Neural cell (in vitro differentiated cells): ENCODE results near the gene IL31RA. TPM values are rescaled to one million over a fixed set of nuclear protein-coding genes. Genes with fewer than 3 reads are reported as not detected.

Source experiments
- H2AFZ ChIP-seq: fragments of 200-600, 300-800 bp; sonication (generic), shearing (Covaris generic); 2 replicates; pipeline ENCODE4 v1.6.0; 2014; ENCODE audit warnings: low read depth, mild to moderate bottlenecking, antibody characterized with exemption, low read length, moderate library complexity
- H3F3A ChIP-seq: fragments of 200-600 bp; shearing (Covaris generic); 2 replicates; pipeline ENCODE4 v1.6.1; 2016; ENCODE audit warnings: mild to moderate bottlenecking, moderate library complexity, mixed read lengths, antibody characterized with exemption, low read length; ENCODE audit not compliant: insufficient read depth, poor library complexity, severe bottlenecking
- H3K27ac ChIP-seq: fragments of 200-600, 300-800 bp; sonication (generic), shearing (Covaris generic); 2 replicates; pipeline ENCODE4 v1.5.1; 2014; ENCODE audit warnings: mild to moderate bottlenecking, low read length, moderate library complexity
- H3K27me3 ChIP-seq: fragments of 300-800, 200-600 bp; sonication (generic), shearing (Covaris generic); 2 replicates; pipeline ENCODE4 v1.6.0; 2014; ENCODE audit warnings: mild to moderate bottlenecking, low read depth, low read length, moderate library complexity; ENCODE audit not compliant: insufficient read depth
- H3K36me3 ChIP-seq: fragments of 300-800, 200-600 bp; sonication (generic), shearing (Covaris generic); 2 replicates; pipeline ENCODE4 v1.5.1; 2014; ENCODE audit warnings: mild to moderate bottlenecking, antibody characterized with exemption, low read length, moderate library complexity; ENCODE audit not compliant: insufficient read depth
- H3K4me2 ChIP-seq: fragments of 300-800, 200-600 bp; sonication (generic), shearing (Covaris generic); 2 replicates; pipeline ENCODE4 v1.6.0; 2014; ENCODE audit warnings: mild to moderate bottlenecking, low read length
- H3K4me3 ChIP-seq: fragments of 300-800, 200-600 bp; sonication (generic), shearing (Covaris generic); 2 replicates; pipeline ENCODE4 v1.5.1; 2014; ENCODE audit warnings: mild to moderate bottlenecking, low read length, moderate library complexity
- H3K79me2 ChIP-seq: fragments of 200-600 bp; shearing (Covaris generic); replicated peaks from 2 replicates; pipeline ENCODE4 v1.6.0; 2014; ENCODE audit warnings: mild to moderate bottlenecking, low read length, moderate library complexity; ENCODE audit not compliant: insufficient read depth
- H3K9ac ChIP-seq: fragments of 300-800, 200-600 bp; sonication (generic), shearing (Covaris generic); 2 replicates; pipeline ENCODE4 v1.6.1; 2016; ENCODE audit warnings: mild to moderate bottlenecking, low read length, mixed read lengths
- H3K9me2 ChIP-seq: fragments of 200-600 bp; shearing (Covaris generic); 2 replicates; pipeline ENCODE4 v1.6.1; 2016; ENCODE audit warnings: mild to moderate bottlenecking, low read length, mixed read lengths; ENCODE audit not compliant: insufficient read depth
- H3K9me3 ChIP-seq: fragments of 200-600, 300-800 bp; sonication (generic), shearing (Covaris generic); 2 replicates; pipeline ENCODE4 v1.6.1; 2016; ENCODE audit warnings: mild to moderate bottlenecking, mixed run types, low read length, moderate library complexity, mixed read lengths
- H4K20me1 ChIP-seq: fragments of 200-600 bp; shearing (Covaris generic); 2 replicates; pipeline ENCODE4 v1.6.1; 2016; ENCODE audit warnings: mild to moderate bottlenecking, mixed run types; ENCODE audit not compliant: insufficient read depth
- EP300 ChIP-seq: fragments of 450-650 bp; conservative IDR thresholded peaks from 2 replicates; pipeline ENCODE4 v1.6.1; 2014; ENCODE audit warnings: antibody characterized with exemption, mild to moderate bottlenecking, moderate library complexity; ENCODE audit not compliant: poor library complexity, severe bottlenecking
- EZH2 ChIP-seq: fragments of 200-600, 300-800 bp; shearing (Covaris generic), sonication (generic); IDR thresholded peaks from 2 replicates; pipeline ENCODE4 v1.6.1; 2014; ENCODE audit warnings: antibody characterized with exemption, low read length, borderline replicate concordance, mild to moderate bottlenecking; ENCODE audit not compliant: insufficient read depth, poor library complexity, severe bottlenecking
- MXI1 ChIP-seq: fragments of 450-650 bp; conservative IDR thresholded peaks from 2 replicates; pipeline ENCODE4 v1.6.1; 2014; ENCODE audit warnings: antibody characterized with exemption, mild to moderate bottlenecking; ENCODE audit not compliant: poor library complexity, severe bottlenecking
- POLR2AphosphoS5 ChIP-seq: IDR thresholded peaks from 2 replicates; pipeline ENCODE4 v1.6.1; 2012
- RAD21 ChIP-seq: fragments of 450-650 bp; conservative IDR thresholded peaks from 2 replicates; pipeline ENCODE4 v1.6.1; 2014; ENCODE audit warnings: antibody characterized with exemption, mild to moderate bottlenecking, moderate library complexity
- SMC3 ChIP-seq: fragments of 450-650 bp; conservative IDR thresholded peaks from 2 replicates; pipeline ENCODE4 v1.6.1; 2014; ENCODE audit warnings: antibody characterized with exemption, mild to moderate bottlenecking, moderate library complexity; ENCODE audit not compliant: poor library complexity
- TAF1 ChIP-seq: IDR thresholded peaks from 2 replicates; pipeline ENCODE4 v1.6.1; 2012; ENCODE audit warnings: low read depth
- polyA plus RNA-seq: library from polyadenylated mRNA; depleted of rRNA; stranded (reverse); fragments of >200 nt; gene quantifications from 2 replicates; pipeline ENCODE4 v1.2.3, GENCODE V29; 2014
- TF ChIP-seq, protein P1 (sequence below): IDR thresholded peaks from 2 replicates; pipeline ENCODE4 v1.6.1; 2012; ENCODE audit warnings: borderline replicate concordance
- TF ChIP-seq, protein P2 (sequence below): fragments of 450-650 bp; IDR thresholded peaks from 2 replicates; pipeline ENCODE4 v1.5.1; 2014; ENCODE audit warnings: antibody characterized with exemption, mild to moderate bottlenecking, moderate library complexity; ENCODE audit not compliant: poor library complexity, severe bottlenecking

IL31RA gene
- polyA plus RNA-seq, 1 donor from 2014 or later: not detected

GRCh38 chr5:55868846-55869245 is 17.7 kb downstream of the IL31RA start:
- Histone ChIP-seq H3K9me2 (no peaks in the 10 kb centered on the region), H3K9ac (no peak overlapping the region), H3K27ac (no peak overlapping the region), H4K20me1 (no peaks in the 10 kb centered on the region), H3K79me2 (no peaks in the 10 kb centered on the region), H3K36me3 (no peaks in the 10 kb centered on the region), H3F3A (no peaks in the 10 kb centered on the region), H2AFZ (no peak overlapping the region), H3K4me3 (no peak overlapping the region), H3K27me3 (no peaks in the 10 kb centered on the region), H3K9me3 (no peaks in the 10 kb centered on the region), H3K4me2 (no peak overlapping the region)
- TF ChIP-seq RAD21 (no peak), TAF1 (no peak), POLR2AphosphoS5 (no peak), MXI1 (no peak), EZH2 (no peak), EP300 (no peak), SMC3 (no peak)
- TF ChIP-seq, protein P1, sequence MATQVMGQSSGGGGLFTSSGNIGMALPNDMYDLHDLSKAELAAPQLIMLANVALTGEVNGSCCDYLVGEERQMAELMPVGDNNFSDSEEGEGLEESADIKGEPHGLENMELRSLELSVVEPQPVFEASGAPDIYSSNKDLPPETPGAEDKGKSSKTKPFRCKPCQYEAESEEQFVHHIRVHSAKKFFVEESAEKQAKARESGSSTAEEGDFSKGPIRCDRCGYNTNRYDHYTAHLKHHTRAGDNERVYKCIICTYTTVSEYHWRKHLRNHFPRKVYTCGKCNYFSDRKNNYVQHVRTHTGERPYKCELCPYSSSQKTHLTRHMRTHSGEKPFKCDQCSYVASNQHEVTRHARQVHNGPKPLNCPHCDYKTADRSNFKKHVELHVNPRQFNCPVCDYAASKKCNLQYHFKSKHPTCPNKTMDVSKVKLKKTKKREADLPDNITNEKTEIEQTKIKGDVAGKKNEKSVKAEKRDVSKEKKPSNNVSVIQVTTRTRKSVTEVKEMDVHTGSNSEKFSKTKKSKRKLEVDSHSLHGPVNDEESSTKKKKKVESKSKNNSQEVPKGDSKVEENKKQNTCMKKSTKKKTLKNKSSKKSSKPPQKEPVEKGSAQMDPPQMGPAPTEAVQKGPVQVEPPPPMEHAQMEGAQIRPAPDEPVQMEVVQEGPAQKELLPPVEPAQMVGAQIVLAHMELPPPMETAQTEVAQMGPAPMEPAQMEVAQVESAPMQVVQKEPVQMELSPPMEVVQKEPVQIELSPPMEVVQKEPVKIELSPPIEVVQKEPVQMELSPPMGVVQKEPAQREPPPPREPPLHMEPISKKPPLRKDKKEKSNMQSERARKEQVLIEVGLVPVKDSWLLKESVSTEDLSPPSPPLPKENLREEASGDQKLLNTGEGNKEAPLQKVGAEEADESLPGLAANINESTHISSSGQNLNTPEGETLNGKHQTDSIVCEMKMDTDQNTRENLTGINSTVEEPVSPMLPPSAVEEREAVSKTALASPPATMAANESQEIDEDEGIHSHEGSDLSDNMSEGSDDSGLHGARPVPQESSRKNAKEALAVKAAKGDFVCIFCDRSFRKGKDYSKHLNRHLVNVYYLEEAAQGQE: no peak
- TF ChIP-seq, protein P2, sequence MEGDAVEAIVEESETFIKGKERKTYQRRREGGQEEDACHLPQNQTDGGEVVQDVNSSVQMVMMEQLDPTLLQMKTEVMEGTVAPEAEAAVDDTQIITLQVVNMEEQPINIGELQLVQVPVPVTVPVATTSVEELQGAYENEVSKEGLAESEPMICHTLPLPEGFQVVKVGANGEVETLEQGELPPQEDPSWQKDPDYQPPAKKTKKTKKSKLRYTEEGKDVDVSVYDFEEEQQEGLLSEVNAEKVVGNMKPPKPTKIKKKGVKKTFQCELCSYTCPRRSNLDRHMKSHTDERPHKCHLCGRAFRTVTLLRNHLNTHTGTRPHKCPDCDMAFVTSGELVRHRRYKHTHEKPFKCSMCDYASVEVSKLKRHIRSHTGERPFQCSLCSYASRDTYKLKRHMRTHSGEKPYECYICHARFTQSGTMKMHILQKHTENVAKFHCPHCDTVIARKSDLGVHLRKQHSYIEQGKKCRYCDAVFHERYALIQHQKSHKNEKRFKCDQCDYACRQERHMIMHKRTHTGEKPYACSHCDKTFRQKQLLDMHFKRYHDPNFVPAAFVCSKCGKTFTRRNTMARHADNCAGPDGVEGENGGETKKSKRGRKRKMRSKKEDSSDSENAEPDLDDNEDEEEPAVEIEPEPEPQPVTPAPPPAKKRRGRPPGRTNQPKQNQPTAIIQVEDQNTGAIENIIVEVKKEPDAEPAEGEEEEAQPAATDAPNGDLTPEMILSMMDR: no peak

DNA sequence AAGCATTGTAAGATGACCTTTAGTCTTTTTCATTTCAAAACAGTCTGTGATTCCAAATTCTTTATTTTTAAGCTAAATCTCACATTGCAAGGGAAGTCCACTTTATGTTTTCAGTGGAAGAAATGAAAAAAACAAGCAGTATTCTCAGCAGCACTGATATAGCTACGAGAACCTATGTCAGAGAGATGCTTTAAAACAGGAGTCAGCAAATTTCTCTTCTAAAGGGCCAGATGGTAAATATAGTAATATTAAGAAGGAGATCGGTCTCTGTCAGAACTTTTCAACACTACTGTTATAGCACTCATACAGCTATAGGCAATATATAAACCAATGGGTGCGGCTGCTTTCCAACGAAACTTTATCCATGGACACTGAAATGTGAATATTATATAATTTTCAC is 18.7 kb downstream of the IL31RA start:
- H3K9me2 ChIP-seq: no peaks in the 10 kb centered on the region
- no peaks in the 10 kb centered on the region for H3F3A ChIP-seq
- no peak overlapping the region for H3K9ac ChIP-seq
- H2AFZ ChIP-seq: no peak overlapping the region
- H3K9me3 ChIP-seq: no peaks in the 10 kb centered on the region
- H3K36me3 ChIP-seq: no peaks in the 10 kb centered on the region
- no peak overlapping the region for H3K27ac ChIP-seq
- no peaks in the 10 kb centered on the region for H3K27me3 ChIP-seq
- no peaks in the 10 kb centered on the region for H4K20me1 ChIP-seq
- H3K79me2 ChIP-seq: no peaks in the 10 kb centered on the region
- H3K4me2 ChIP-seq: no peak overlapping the region
- H3K4me3 ChIP-seq: no peak overlapping the region
- TF ChIP-seq, protein P2: no peak
- TF ChIP-seq TAF1: no peak
- TF ChIP-seq SMC3: no peak
- TF ChIP-seq EP300: no peak
- no peak for TF ChIP-seq MXI1
- no peak for TF ChIP-seq POLR2AphosphoS5
- no peak for TF ChIP-seq RAD21
- TF ChIP-seq, protein P1: no peak
- no peak for TF ChIP-seq EZH2
